ENCODE data around the gene MVK. TPM values are rescaled to one million over a fixed set of nuclear protein-coding genes. Genes with fewer than 3 reads are reported as not detected.

MVK gene
- total RNA-seq, 1 donor from 2014 or later = 28.1 TPM

GRCh38 chr12:109529691-109530640, 43.6 kb upstream of the MVK start:
- no peak for DNase-seq (ENCODE audit: extremely low spot score, unreplicated experiment)
- Mint-ChIP-seq H3K36me3 (peaks cover 16% of the 10 kb centered on the region), H3K27ac (no peak overlapping the region), H3K4me3 (no peak overlapping the region), H3K27me3 (no peaks in the 10 kb centered on the region), H3K4me1 (ENCODE audit: unreplicated experiment) (peaks cover 17% of the 10 kb centered on the region), H3K9me3 (no peaks in the 10 kb centered on the region)
- TF ChIP-seq CTCF (conservative IDR thresholded peaks at IDR 0.05) = no peak

- Mint-ChIP-seq H3K4me1 (ENCODE audit: unreplicated experiment) (peaks cover 17% of the 10 kb centered on the region), H3K4me3 (no peak overlapping the region), H3K27me3 (no peaks in the 10 kb centered on the region), H3K36me3 (peaks cover 12% of the 10 kb centered on the region), H3K27ac (no peak overlapping the region), H3K9me3 (no peaks in the 10 kb centered on the region)
- TF ChIP-seq CTCF (conservative IDR thresholded peaks at IDR 0.05) = no peak
- DNase-seq (ENCODE audit: extremely low spot score, unreplicated experiment) = no peak
Measured at GRCh38 chr12:109531411-109531810, 42.2 kb upstream of the MVK start.

GRCh38 chr12:109532721-109533486, 40.7 kb upstream of the MVK start:
- Mint-ChIP-seq H3K27me3 (no peaks in the 10 kb centered on the region), H3K4me3 (no peak overlapping the region), H3K27ac (no peak overlapping the region), H3K36me3 (peaks cover 15% of the 10 kb centered on the region), H3K4me1 (ENCODE audit: unreplicated experiment) (peaks cover 17% of the 10 kb centered on the region), H3K9me3 (no peaks in the 10 kb centered on the region)
- no peak for DNase-seq (ENCODE audit: extremely low spot score, unreplicated experiment)
- no peak for TF ChIP-seq CTCF (conservative IDR thresholded peaks at IDR 0.05)

GRCh38 chr12:109533487-109533740, 40.2 kb upstream of the MVK start:
- TF ChIP-seq CTCF (conservative IDR thresholded peaks at IDR 0.05) = no peak
- DNase-seq (ENCODE audit: extremely low spot score, unreplicated experiment) = no peak
- Mint-ChIP-seq H3K27me3 (no peaks in the 10 kb centered on the region), H3K27ac (no peak overlapping the region), H3K4me1 (ENCODE audit: unreplicated experiment) (peaks cover 17% of the 10 kb centered on the region), H3K4me3 (no peak overlapping the region), H3K36me3 (peaks cover 15% of the 10 kb centered on the region), H3K9me3 (no peaks in the 10 kb centered on the region)

- peaks cover 15% of the 10 kb centered on the region for H3K36me3 Mint-ChIP-seq
- no peaks in the 10 kb centered on the region for H3K27me3 Mint-ChIP-seq
- peaks cover 17% of the 10 kb centered on the region for H3K4me1 Mint-ChIP-seq (ENCODE audit: unreplicated experiment)
- no peak overlapping the region for H3K27ac Mint-ChIP-seq
- no peak for DNase-seq (ENCODE audit: extremely low spot score, unreplicated experiment)
- TF ChIP-seq CTCF (conservative IDR thresholded peaks at IDR 0.05) = no peak
- no peak overlapping the region for H3K4me3 Mint-ChIP-seq
- no peaks in the 10 kb centered on the region for H3K9me3 Mint-ChIP-seq
Measured at GRCh38 chr12:109534456-109534855, 39.1 kb upstream of the MVK start.

All from type B pancreatic cell (in vitro differentiated cells).